Endodermal cell (in vitro differentiated cells): ENCODE data around the gene PRAMEF18. TPM values are rescaled to one million over a fixed set of nuclear protein-coding genes. Genes with fewer than 3 reads are reported as not detected.
"Not testable (repeated sequence)": the region's sequence is repeated elsewhere in the genome, so short reads cannot be mapped to it uniquely, and the experiment has no call there.

Source experiments
- DNase-seq: peaks from one replicate; pipeline ENCODE4 v3.0.0-alpha.2; 2017
- H3K27ac ChIP-seq: 2 replicates; pipeline ENCODE4 v1.5.1; 2013; ENCODE audit warnings: mild to moderate bottlenecking, low read depth, low read length, moderate library complexity
- H3K27me3 ChIP-seq: 2 replicates; pipeline ENCODE4 v1.6.1; 2013; ENCODE audit warnings: mild to moderate bottlenecking, low read length, moderate library complexity; ENCODE audit not compliant: insufficient read depth, control insufficient read depth, poor library complexity, severe bottlenecking
- H3K36me3 ChIP-seq: 2 replicates; pipeline ENCODE4 v1.7.0; 2013; ENCODE audit warnings: mild to moderate bottlenecking, low read length, moderate library complexity; ENCODE audit not compliant: control insufficient read depth, insufficient read depth
- H3K4me1 ChIP-seq: one replicate; pipeline ENCODE4 v1.7.0; 2013; ENCODE audit warnings: low read length; ENCODE audit not compliant: control insufficient read depth, insufficient read depth
- H3K4me3 ChIP-seq: 2 replicates; pipeline ENCODE4 v1.5.1; 2013; ENCODE audit warnings: mild to moderate bottlenecking, low read length, moderate library complexity
- H3K9ac ChIP-seq: 2 replicates; pipeline ENCODE4 v1.6.1; 2013; ENCODE audit warnings: mild to moderate bottlenecking, low read length, moderate library complexity; ENCODE audit not compliant: poor library complexity, severe bottlenecking; ENCODE audit errors: extremely low read depth
- H3K9me3 ChIP-seq: 2 replicates; pipeline ENCODE4 v1.6.1; 2013; ENCODE audit warnings: mild to moderate bottlenecking, low read length, moderate library complexity; ENCODE audit not compliant: control insufficient read depth
- H3K27ac Mint-ChIP-seq: 2 replicates; pipeline ENCODE4 v1.8.0; 2020; ENCODE audit warnings: mixed read lengths
- H3K27me3 Mint-ChIP-seq: 2 replicates; pipeline ENCODE4 v1.8.0; 2021; ENCODE audit warnings: mild to moderate bottlenecking, mixed read lengths; ENCODE audit not compliant: insufficient read depth
- H3K36me3 Mint-ChIP-seq: 2 replicates; pipeline ENCODE4 v1.8.0; 2020; ENCODE audit warnings: low read depth, mixed read lengths
- H3K4me1 Mint-ChIP-seq: 2 replicates; pipeline ENCODE4 v1.8.0; 2020; ENCODE audit warnings: mixed read lengths
- H3K4me3 Mint-ChIP-seq: 2 replicates; pipeline ENCODE4 v1.8.0; 2020; ENCODE audit warnings: mild to moderate bottlenecking, moderate library complexity, mixed read lengths
- H3K9me3 Mint-ChIP-seq: 2 replicates; pipeline ENCODE4 v1.8.0; 2020; ENCODE audit warnings: mild to moderate bottlenecking, mixed read lengths
- WGBS, 2 experiments: methylation state at CpG; one replicate each; pipeline versions ENCODE4 v1.1.5 to v1.1.7; 2013; ENCODE audit warnings: missing lambda C conversion rate in 2 of 2, mixed read lengths in 1 of 2; ENCODE audit not compliant: insufficient coverage in 1 of 2, insufficient read length in 1 of 2; 5-methylcytosine and 5-hydroxymethylcytosine counted together
- long read RNA-seq, 4 experiments: library from polyadenylated mRNA in 2 of 4; library from RNA in 1 of 4; library from capped mRNA in 1 of 4; stranded (forward) in 3 of 4; unstranded in 1 of 4; transcript quantifications; one replicate each; pipeline ENCODE4 v2.0.0, GENCODE V29; 2020 to 2021; ENCODE audit warnings: inconsistent platforms in 1 of 4
- polyA plus RNA-seq, 2 experiments: library from polyadenylated mRNA; stranded (reverse); fragments of 50-300 nt; gene quantifications; one replicate each; pipeline ENCODE4 v1.2.3, GENCODE V29; 2013
- total RNA-seq, 2 donors: library from RNA; stranded (reverse); fragmentation: NEBNext Ultra II Directional in 1 of 2; extraction: Animal tissue kit (Norgen Biotek cat#: 25700) in 1 of 2; gene quantifications; 2 replicates in 1 of 2; 3 replicates in 1 of 2; pipeline ENCODE4 v1.2.1, GENCODE V29; 2021

The PRAMEF18 gene
- total RNA-seq: not detected
- polyA plus RNA-seq (2013, experiment 1 of 2): not detected
- polyA plus RNA-seq (2013, experiment 2 of 2): not detected
- long read RNA-seq, experiment 1: 0 reads
- long read RNA-seq, experiment 2: 0 reads
- long read RNA-seq, experiment 3: 0 reads
- long read RNA-seq, experiment 4: 0 reads

- H3K27me3 Mint-ChIP-seq, H3K4me3 Mint-ChIP-seq, H3K9ac ChIP-seq, H3K4me1 Mint-ChIP-seq, H3K36me3 ChIP-seq, DNase-seq, H3K27ac ChIP-seq, H3K27me3 ChIP-seq, H3K36me3 Mint-ChIP-seq, H3K4me3 ChIP-seq, H3K4me1 ChIP-seq, H3K27ac Mint-ChIP-seq: not testable (repeated sequence)
- WGBS, 2 experiments: 64 to 67% methylated on average over 5 to 8 of the region's 9 CpGs
- H3K9me3 Mint-ChIP-seq: peaks cover 58% of the 10 kb centered on the region
- H3K9me3 ChIP-seq: peaks cover 48% of the 10 kb centered on the region
Observed at GRCh38 chr1:13225675-13226204, at the start of gene PRAMEF18. Gene PRAMEF18, minus strand, starts transcription at chr1:13226154. Its CDS starts 48 bp downstream, at chr1:13226106.

GRCh38 chr1:13265124-13265523 is 39.2 kb upstream of the PRAMEF18 start:
- not testable (repeated sequence) for H3K36me3 ChIP-seq, H3K27ac Mint-ChIP-seq, H3K9ac ChIP-seq, H3K4me1 Mint-ChIP-seq, H3K4me3 Mint-ChIP-seq, H3K9me3 ChIP-seq, H3K27ac ChIP-seq, H3K36me3 Mint-ChIP-seq, H3K4me1 ChIP-seq, DNase-seq, H3K27me3 ChIP-seq, H3K4me3 ChIP-seq, H3K27me3 Mint-ChIP-seq
- peaks cover 12% of the 10 kb centered on the region for H3K9me3 Mint-ChIP-seq
- 100% methylated on average over 2 of the region's 3 CpGs; no CpG with 5 or more reads in 1 of the 2 experiments for WGBS, 2 experiments

- not testable (repeated sequence) for H3K4me3 Mint-ChIP-seq, H3K27ac ChIP-seq, DNase-seq, H3K27me3 ChIP-seq, H3K36me3 Mint-ChIP-seq, H3K9ac ChIP-seq, H3K27ac Mint-ChIP-seq, H3K4me1 Mint-ChIP-seq, H3K9me3 Mint-ChIP-seq, H3K36me3 ChIP-seq, H3K9me3 ChIP-seq, H3K27me3 Mint-ChIP-seq, H3K4me1 ChIP-seq, H3K4me3 ChIP-seq
- WGBS, 2 experiments: no CpG with 5 or more reads among the region's 5 CpGs
Observed at GRCh38 chr1:13253898-13254297, 27.9 kb upstream of the PRAMEF18 start, which contains the start of gene PRAMEF5. Gene PRAMEF5, plus strand, starts transcription at chr1:13254198. Its CDS starts 5,071 bp downstream, at chr1:13259269.

- H3K27ac ChIP-seq, H3K4me3 Mint-ChIP-seq, H3K36me3 Mint-ChIP-seq, H3K9ac ChIP-seq, H3K27me3 ChIP-seq, H3K4me1 Mint-ChIP-seq, DNase-seq, H3K36me3 ChIP-seq, H3K27ac Mint-ChIP-seq, H3K27me3 Mint-ChIP-seq, H3K4me3 ChIP-seq, H3K4me1 ChIP-seq: not testable (repeated sequence)
- 63 to 67% methylated on average over 4 to 5 of the region's 7 CpGs for WGBS, 2 experiments
- peaks cover 31% of the 10 kb centered on the region for H3K9me3 ChIP-seq
- peaks cover 51% of the 10 kb centered on the region for H3K9me3 Mint-ChIP-seq
Observed at GRCh38 chr1:13247122-13247521, 21.2 kb upstream of the PRAMEF18 start.

- H3K9me3 ChIP-seq: peaks cover 31% of the 10 kb centered on the region
- not testable (repeated sequence) for H3K4me3 ChIP-seq
Observed at GRCh38 chr1:13246554-13246871, 20.6 kb upstream of the PRAMEF18 start.

GRCh38 chr1:13245841-13246553 is 20.0 kb upstream of the PRAMEF18 start:
- WGBS, 2 experiments: 61 to 63% methylated on average over 5 of the region's 5 CpGs
- H3K36me3 Mint-ChIP-seq, H3K4me1 Mint-ChIP-seq, DNase-seq, H3K4me3 ChIP-seq, H3K9ac ChIP-seq, H3K27ac Mint-ChIP-seq, H3K4me1 ChIP-seq, H3K27me3 Mint-ChIP-seq, H3K4me3 Mint-ChIP-seq, H3K27ac ChIP-seq, H3K27me3 ChIP-seq, H3K36me3 ChIP-seq: not testable (repeated sequence)
- peaks cover 31% of the 10 kb centered on the region for H3K9me3 ChIP-seq
- H3K9me3 Mint-ChIP-seq: peaks cover 62% of the 10 kb centered on the region

More at GRCh38 chr1:13246554-13246871, 20.6 kb upstream of the PRAMEF18 start:
- not testable (repeated sequence) for H3K27me3 Mint-ChIP-seq, H3K36me3 ChIP-seq, H3K27ac Mint-ChIP-seq, H3K4me1 ChIP-seq, DNase-seq, H3K4me3 Mint-ChIP-seq, H3K36me3 Mint-ChIP-seq, H3K9ac ChIP-seq, H3K27ac ChIP-seq, H3K27me3 ChIP-seq, H3K4me1 Mint-ChIP-seq
- 60 to 75% methylated on average over 2 of the region's 2 CpGs for WGBS, 2 experiments
- peaks cover 57% of the 10 kb centered on the region for H3K9me3 Mint-ChIP-seq
